Measurements from ENCODE around the gene PCED1A.
"Not testable (repeated sequence)": the region's sequence is repeated elsewhere in the genome, so short reads cannot be mapped to it uniquely, and the experiment has no call there.

PCED1A gene

GRCh38 chr20:2825761-2826160 lies 14.7 kb downstream of the PCED1A start:
- no peak for DNase-seq

- DNase-seq: no peak
Observed at GRCh38 chr20:2822073-2822472, 18.4 kb downstream of the PCED1A start.

- DNase-seq: no peak
Observed at GRCh38 chr20:2820896-2821869, 19.3 kb downstream of the PCED1A start.

- no peak for DNase-seq
Observed at GRCh38 chr20:2820084-2820895, 20.2 kb downstream of the PCED1A start.

GRCh38 chr20:2817891-2818595 lies 22.4 kb downstream of the PCED1A start:
- DNase-seq: no peak

- no peak for DNase-seq
Observed at GRCh38 chr20:2817341-2817726, 23.1 kb downstream of the PCED1A start.

- no peak for DNase-seq
Observed at GRCh38 chr20:2816583-2817340, 23.7 kb downstream of the PCED1A start.

- no peak for DNase-seq
Observed at GRCh38 chr20:2816030-2816582, 24.3 kb downstream of the PCED1A start, which contains the start of gene TMEM239. Gene TMEM239 (plus strand): TSS chr20:2816364. CDS start chr20:2816555, 191 bp downstream.

- no peak for DNase-seq
Observed at GRCh38 chr20:2815242-2815900, 25.1 kb downstream of the PCED1A start.

- DNase-seq: no peak
Observed at GRCh38 chr20:2814587-2815051, 25.8 kb downstream of the PCED1A start, which contains the start of gene C20orf141. Gene C20orf141 (plus strand): TSS chr20:2814987. CDS start chr20:2815185, 198 bp downstream.

GRCh38 chr20:2814076-2814475 lies 26.4 kb downstream of the PCED1A start:
- DNase-seq: no peak

- no peak for DNase-seq
Observed at GRCh38 chr20:2812189-2812588, 28.3 kb downstream of the PCED1A start.

- DNase-seq: no peak
Observed at GRCh38 chr20:2809690-2810089, 30.8 kb downstream of the PCED1A start.

- not testable (repeated sequence) for DNase-seq
Observed at GRCh38 chr20:2807929-2808328, 32.5 kb downstream of the PCED1A start.

- no peak for DNase-seq
Observed at GRCh38 chr20:2807019-2807418, 33.4 kb downstream of the PCED1A start.

- DNase-seq: no peak
Observed at GRCh38 chr20:2806351-2806701, 34.1 kb downstream of the PCED1A start.

GRCh38 chr20:2805689-2806350 lies 34.6 kb downstream of the PCED1A start:
- DNase-seq: no peak

GRCh38 chr20:2804852-2805688 lies 35.4 kb downstream of the PCED1A start:
- DNase-seq: no peak

GRCh38 chr20:2804041-2804828 lies 36.2 kb downstream of the PCED1A start:
- DNase-seq: no peak
